ENCODE measurements around the gene NMNAT2.

The NMNAT2 gene

DNA sequence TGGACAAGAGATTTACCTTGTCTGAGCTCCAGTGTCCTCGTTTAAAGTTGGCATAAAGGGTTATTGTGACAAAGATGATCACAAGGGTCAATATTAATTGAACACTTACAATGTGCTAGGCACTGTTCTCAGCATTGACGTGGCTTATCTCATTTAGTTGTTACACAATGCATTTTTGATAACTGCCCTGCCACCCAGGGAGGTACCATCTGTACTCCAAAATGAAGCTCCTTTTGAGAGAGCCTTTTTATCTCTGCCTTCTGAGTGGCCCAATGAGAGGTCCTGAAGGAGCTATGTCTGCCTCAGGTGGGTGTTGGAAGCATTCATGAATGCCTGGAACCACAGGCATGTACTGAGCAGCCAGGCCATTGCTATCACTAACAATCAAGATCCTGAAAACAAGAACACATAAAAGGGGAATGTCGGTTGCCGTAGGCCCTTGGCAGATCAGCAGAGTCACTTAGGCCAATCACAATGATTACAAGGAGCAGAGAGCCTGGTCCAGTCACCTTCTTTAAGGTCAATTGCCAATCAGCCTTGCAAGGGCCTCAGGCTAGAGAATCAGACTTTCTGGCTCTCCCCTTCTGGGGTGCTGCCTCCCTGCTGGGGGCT lies 78.5 kb downstream of the NMNAT2 start:
- no peak for DNase-seq (ENCODE audit: low read depth)
- H3K4me3 ChIP-seq (ENCODE audit: low read length) = no peak overlapping the region
- TF ChIP-seq CTCF (IDR thresholded peaks at IDR 0.05; ENCODE audit: insufficient read depth, low read depth, low read length, missing control alignments) = no peak

DNA sequence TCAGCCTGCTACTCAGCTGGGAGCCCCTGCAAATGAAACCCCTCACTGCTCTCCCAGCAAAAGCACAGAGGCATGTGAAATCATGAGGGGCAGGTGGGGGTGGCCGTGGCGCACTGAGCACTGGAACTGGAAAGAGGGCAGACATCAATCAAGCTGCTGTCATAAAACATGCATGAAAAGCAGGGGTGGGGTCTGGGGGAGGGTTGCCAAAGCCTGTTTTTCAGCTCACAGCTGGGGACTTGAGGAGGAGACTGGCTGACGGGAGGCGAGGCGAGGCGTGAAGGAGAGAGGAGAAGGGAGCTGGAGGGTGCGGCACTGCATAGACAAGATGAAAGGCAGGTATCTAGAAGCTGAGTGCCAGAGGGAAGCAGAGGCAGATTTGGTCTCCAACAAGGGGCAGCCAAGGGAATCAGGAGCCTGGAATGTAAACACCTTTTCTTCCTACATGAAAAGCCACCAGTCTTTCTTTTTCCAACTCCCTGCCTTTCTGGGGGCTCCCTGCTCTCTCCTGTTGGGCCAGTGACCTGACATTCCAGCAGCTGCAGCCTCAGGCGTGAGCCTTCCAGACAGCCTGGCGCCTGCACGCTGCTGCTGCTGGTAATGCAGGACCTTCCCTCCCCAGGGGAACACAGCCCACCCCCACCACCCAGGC lies 87.0 kb downstream of the NMNAT2 start:
- DNase-seq (ENCODE audit: low read depth) = peak; percentile 42
- no peak overlapping the region for H3K4me3 ChIP-seq (ENCODE audit: low read length)
- no peak for TF ChIP-seq CTCF (IDR thresholded peaks at IDR 0.05; ENCODE audit: insufficient read depth, low read depth, low read length, missing control alignments)

GRCh38 chr1:183330335-183330734 lies 87.8 kb downstream of the NMNAT2 start:
- no peak overlapping the region for H3K4me3 ChIP-seq (ENCODE audit: low read length)
- no peak for DNase-seq (ENCODE audit: low read depth)

GRCh38 chr1:183328371-183328770 lies 89.8 kb downstream of the NMNAT2 start:
- H3K4me3 ChIP-seq (ENCODE audit: low read length) = no peak overlapping the region
- TF ChIP-seq CTCF (IDR thresholded peaks at IDR 0.05; ENCODE audit: insufficient read depth, low read depth, low read length, missing control alignments) = no peak
- DNase-seq (ENCODE audit: low read depth) = no peak

More at GRCh38 chr1:183330335-183330734, 87.8 kb downstream of the NMNAT2 start:
- TF ChIP-seq CTCF (IDR thresholded peaks at IDR 0.05; ENCODE audit: insufficient read depth, low read depth, low read length, missing control alignments) = no peak

GRCh38 chr1:183327434-183328290 lies 90.5 kb downstream of the NMNAT2 start:
- no peak overlapping the region for H3K4me3 ChIP-seq (ENCODE audit: low read length)
- DNase-seq (ENCODE audit: low read depth) = no peak
- TF ChIP-seq CTCF (IDR thresholded peaks at IDR 0.05; ENCODE audit: insufficient read depth, low read depth, low read length, missing control alignments) = no peak

DNA sequence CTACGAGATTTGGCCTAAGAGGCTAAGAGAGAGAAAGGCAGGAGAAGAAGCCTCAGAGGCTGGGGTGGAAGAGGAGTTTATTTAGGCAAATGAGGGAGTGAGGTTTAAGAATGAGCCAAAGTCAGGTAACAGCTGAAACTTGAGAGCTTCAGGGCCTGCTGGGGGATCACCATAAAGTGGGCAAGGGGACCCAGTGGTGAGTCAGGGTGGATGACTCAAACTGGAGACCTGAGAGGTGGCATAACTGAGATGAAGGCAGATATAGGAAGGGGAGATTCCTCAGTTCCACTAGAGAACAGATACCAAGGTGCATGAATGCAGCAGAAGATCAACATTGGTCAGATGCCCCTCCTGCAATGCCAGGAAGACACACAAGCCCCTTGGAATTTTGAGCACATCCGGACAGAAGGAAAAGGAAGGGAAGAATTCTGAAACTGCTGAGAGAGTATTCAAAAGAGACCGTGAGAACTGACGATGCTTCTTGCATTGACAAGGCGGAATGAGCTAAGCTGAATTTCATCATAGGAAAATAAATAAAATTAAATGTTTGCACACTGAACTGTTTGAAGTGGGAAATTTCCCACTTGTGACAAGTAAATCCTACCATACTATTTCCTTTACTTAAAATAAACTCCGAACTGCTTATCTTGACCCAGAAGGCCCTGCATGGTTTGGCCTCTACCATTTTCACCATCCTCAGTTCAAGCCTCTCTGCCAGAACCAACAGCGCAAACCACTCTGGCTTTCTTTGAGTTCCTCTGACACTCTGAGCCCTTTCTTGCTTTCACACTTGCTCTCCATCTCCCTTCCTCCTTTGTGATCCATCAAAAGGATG lies 94.1 kb downstream of the NMNAT2 start:
- no peak for TF ChIP-seq CTCF (IDR thresholded peaks at IDR 0.05; ENCODE audit: insufficient read depth, low read depth, low read length, missing control alignments)
- H3K4me3 ChIP-seq (ENCODE audit: low read length) = no peak overlapping the region
- no peak for DNase-seq (ENCODE audit: low read depth)

Measured in epithelial cell of esophagus (primary cell).